Activated CD8-positive, alpha-beta T cell treated with anti-CD3 and anti-CD28 coated beads, Interleukin-2, amount 10 ng/mL, durations not matched to agents 7 days and 5 days (primary cell): ENCODE measurements around the gene NDEL1. TPM values are rescaled to one million over a fixed set of nuclear protein-coding genes. Genes with fewer than 3 reads are reported as not detected.
A peak's percentile ranks its signal among the peaks of the same experiment; 100 is the strongest.

Experiments
- ATAC-seq: fragments of 150-1000 bp; cut with Tn5 transposase; one replicate; pipeline ENCODE4 v1.10.0; 2021; ENCODE audit warnings: moderate library complexity
- CTCF ChIA-PET: fragments of 350-600 bp; sonication (Branson Sonifier 250); formaldehyde crosslinking; loops from one replicate; lab custom pipeline; 2021; ENCODE audit warnings: antibody characterized with exemption; lab: Charles Lee
- POLR2A ChIA-PET: fragments of 350-600 bp; sonication (Branson Sonifier 250); formaldehyde crosslinking; loops from one replicate; lab custom pipeline; 2021; ENCODE audit warnings: antibody characterized with exemption; lab: Charles Lee
- DNase-seq: peaks from one replicate; pipeline ENCODE4 v3.0.0-alpha.2; 2020
- H3K27ac Mint-ChIP-seq: one replicate; pipeline ENCODE4 v1.8.0; 2021; ENCODE audit warnings: mild to moderate bottlenecking, mixed read lengths
- H3K27me3 Mint-ChIP-seq: one replicate; pipeline ENCODE4 v1.8.0; 2021; ENCODE audit warnings: low read depth, mixed read lengths
- H3K36me3 Mint-ChIP-seq: one replicate; pipeline ENCODE4 v1.8.0; 2021; ENCODE audit warnings: low read depth, mixed read lengths
- H3K4me1 Mint-ChIP-seq: one replicate; pipeline ENCODE4 v1.8.0; 2021; ENCODE audit warnings: low read depth, mixed read lengths
- H3K4me3 Mint-ChIP-seq: one replicate; pipeline ENCODE4 v1.8.0; 2021; ENCODE audit warnings: mild to moderate bottlenecking, mixed read lengths
- H3K9me3 Mint-ChIP-seq: one replicate; pipeline ENCODE4 v1.8.0; 2022; ENCODE audit warnings: mixed read lengths; ENCODE audit not compliant: insufficient read depth
- total RNA-seq, 2 experiments: library from RNA; stranded (reverse); gene quantifications; one replicate each; pipeline ENCODE4 v1.2.3, GENCODE V29; 2021

The NDEL1 gene
- total RNA-seq, 2 experiments from 2014 or later, result 48.1 to 52.5 TPM

GRCh38 chr17:8481089-8481488 lies 45.4 kb downstream of the NDEL1 start:
- ATAC-seq, result no peak
- Mint-ChIP-seq H3K4me1 (no peaks in the 10 kb centered on the region), H3K4me3 (no peak overlapping the region), H3K9me3 (peaks cover 21% of the 10 kb centered on the region), H3K27ac (peak overlapping the region; percentile 52), H3K36me3 (peaks cover 39% of the 10 kb centered on the region), H3K27me3 (no peaks in the 10 kb centered on the region)
- ChIA-PET POLR2A (no interaction called here), CTCF (no interaction called here)
- no peak for DNase-seq

DNA sequence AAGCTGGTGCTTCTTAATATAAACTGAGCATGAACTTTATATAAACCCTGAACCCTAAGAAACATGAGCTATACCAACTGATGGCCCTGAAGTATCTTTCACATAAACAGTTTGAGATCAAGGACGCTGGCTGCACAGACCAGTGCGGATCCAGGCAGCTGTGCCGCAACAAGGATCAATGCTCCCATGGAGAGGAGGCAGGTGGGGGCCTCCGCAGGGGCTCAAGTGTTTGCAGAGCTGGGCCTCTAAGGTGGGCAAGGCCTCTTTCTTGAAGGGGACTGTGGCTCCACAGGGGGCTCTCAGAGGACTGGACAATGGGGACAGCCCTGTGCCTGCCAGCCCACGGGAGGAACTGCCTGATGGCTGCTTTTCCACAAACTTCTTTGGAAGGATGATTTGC lies 46.0 kb downstream of the NDEL1 start:
- no peak overlapping the region for H3K27ac Mint-ChIP-seq
- CTCF ChIA-PET, result no interaction called here

GRCh38 chr17:8482546-8482945 lies 46.9 kb downstream of the NDEL1 start:
- Mint-ChIP-seq H3K36me3 (peaks cover 41% of the 10 kb centered on the region), H3K27ac (no peak overlapping the region), H3K4me3 (no peak overlapping the region), H3K9me3 (peaks cover 21% of the 10 kb centered on the region), H3K27me3 (no peaks in the 10 kb centered on the region), H3K4me1 (no peaks in the 10 kb centered on the region)
- ATAC-seq (no peak), DNase-seq (no peak)
- ChIA-PET POLR2A (no interaction called here), CTCF (interaction anchor here (1.0 kb wide), 2 partner anchors 264 to 516 kb away, joined by 3 to 5 read pairs; no protein-coding TSS in a partner anchor)

More for the DNA sequence above, 46.0 kb downstream of the NDEL1 start:
- no peaks in the 10 kb centered on the region for H3K4me1 Mint-ChIP-seq
- H3K9me3 Mint-ChIP-seq, result peaks cover 21% of the 10 kb centered on the region
- H3K27me3 Mint-ChIP-seq, result no peaks in the 10 kb centered on the region
- POLR2A ChIA-PET, result no interaction called here
- ATAC-seq (no peak), DNase-seq (no peak)
- H3K36me3 Mint-ChIP-seq, result peaks cover 39% of the 10 kb centered on the region
- H3K4me3 Mint-ChIP-seq, result no peak overlapping the region

GRCh38 chr17:8484465-8484864 lies 48.8 kb downstream of the NDEL1 start:
- ChIA-PET CTCF (no interaction called here), POLR2A (no interaction called here)
- H3K27me3 Mint-ChIP-seq, result no peaks in the 10 kb centered on the region
- H3K4me1 Mint-ChIP-seq, result no peaks in the 10 kb centered on the region
- H3K9me3 Mint-ChIP-seq, result peaks cover 21% of the 10 kb centered on the region
- H3K36me3 Mint-ChIP-seq, result peaks cover 39% of the 10 kb centered on the region
- no peak overlapping the region for H3K4me3 Mint-ChIP-seq
- DNase-seq (no peak), ATAC-seq (no peak)
- no peak overlapping the region for H3K27ac Mint-ChIP-seq

GRCh38 chr17:8485491-8485890 lies 49.8 kb downstream of the NDEL1 start:
- ChIA-PET CTCF (no interaction called here), POLR2A (no interaction called here)
- H3K27me3 Mint-ChIP-seq, result no peaks in the 10 kb centered on the region
- DNase-seq, result no peak
- H3K4me3 Mint-ChIP-seq, result no peak overlapping the region
- peaks cover 36% of the 10 kb centered on the region for H3K36me3 Mint-ChIP-seq
- no peaks in the 10 kb centered on the region for H3K4me1 Mint-ChIP-seq
- no peak overlapping the region for H3K27ac Mint-ChIP-seq
- ATAC-seq, result no peak
- peaks cover 21% of the 10 kb centered on the region for H3K9me3 Mint-ChIP-seq

- no peak for DNase-seq
- H3K27me3 Mint-ChIP-seq, result no peaks in the 10 kb centered on the region
- POLR2A ChIA-PET, result interaction anchor here (0.6 kb wide), 1 partner anchor 52 kb away, joined by 3 read pairs; no protein-coding TSS in a partner anchor
- no peak overlapping the region for H3K27ac Mint-ChIP-seq
- no peaks in the 10 kb centered on the region for H3K4me1 Mint-ChIP-seq
- peaks cover 35% of the 10 kb centered on the region for H3K36me3 Mint-ChIP-seq
- H3K4me3 Mint-ChIP-seq, result no peak overlapping the region
- CTCF ChIA-PET, result no interaction called here
- H3K9me3 Mint-ChIP-seq, result peaks cover 21% of the 10 kb centered on the region
- no peak for ATAC-seq
These were observed 51.5 kb downstream of the NDEL1 start for GRCh38 chr17:8487130-8487645.

DNA sequence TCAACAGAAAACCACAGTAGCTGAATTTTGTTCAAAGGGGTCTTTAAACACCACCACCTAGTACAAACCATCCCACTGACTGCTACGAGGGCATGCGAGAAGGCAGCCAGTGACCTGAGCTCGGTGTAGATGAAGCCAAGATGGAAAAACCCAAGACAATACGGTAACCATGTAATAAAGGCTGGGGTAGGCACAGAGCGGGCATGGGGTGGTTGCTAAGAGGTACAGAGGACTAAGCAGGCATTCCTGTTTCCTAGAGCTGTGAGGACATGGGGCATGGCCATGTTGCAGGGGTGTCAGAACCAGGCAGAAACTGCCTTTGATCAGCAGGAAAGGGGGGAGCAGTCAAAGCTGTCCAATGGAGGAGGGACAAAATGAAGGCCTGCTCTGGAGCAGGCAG lies 52.1 kb downstream of the NDEL1 start:
- Mint-ChIP-seq H3K4me3 (no peak overlapping the region), H3K27me3 (no peaks in the 10 kb centered on the region), H3K4me1 (no peaks in the 10 kb centered on the region), H3K36me3 (peaks cover 31% of the 10 kb centered on the region), H3K9me3 (peaks cover 21% of the 10 kb centered on the region), H3K27ac (no peak overlapping the region)
- ChIA-PET POLR2A (interaction anchor here (0.6 kb wide), 1 partner anchor 52 kb away, joined by 3 read pairs; no protein-coding TSS in a partner anchor), CTCF (no interaction called here)
- ATAC-seq (no peak), DNase-seq (no peak)

- H3K4me1 Mint-ChIP-seq, result no peaks in the 10 kb centered on the region
- DNase-seq (no peak), ATAC-seq (no peak)
- H3K36me3 Mint-ChIP-seq, result peaks cover 24% of the 10 kb centered on the region
- POLR2A ChIA-PET, result no interaction called here
- CTCF ChIA-PET, result no interaction called here
- H3K4me3 Mint-ChIP-seq, result no peak overlapping the region
- H3K9me3 Mint-ChIP-seq, result peaks cover 13% of the 10 kb centered on the region
- no peak overlapping the region for H3K27ac Mint-ChIP-seq
- H3K27me3 Mint-ChIP-seq, result no peaks in the 10 kb centered on the region
These were observed 52.8 kb downstream of the NDEL1 start for GRCh38 chr17:8488491-8488890.

- no peak for DNase-seq
- ChIA-PET POLR2A (no interaction called here), CTCF (no interaction called here)
- Mint-ChIP-seq H3K27me3 (no peaks in the 10 kb centered on the region), H3K4me1 (no peaks in the 10 kb centered on the region), H3K9me3 (peaks cover 9% of the 10 kb centered on the region), H3K36me3 (peaks cover 21% of the 10 kb centered on the region), H3K4me3 (no peak overlapping the region), H3K27ac (no peak overlapping the region)
- no peak for ATAC-seq
These were observed 53.2 kb downstream of the NDEL1 start for GRCh38 chr17:8488901-8489300.

GRCh38 chr17:8489841-8490240 lies 54.2 kb downstream of the NDEL1 start:
- no peak for DNase-seq
- Mint-ChIP-seq H3K27ac (no peak overlapping the region), H3K4me1 (no peaks in the 10 kb centered on the region), H3K4me3 (no peak overlapping the region), H3K9me3 (peaks cover 3% of the 10 kb centered on the region), H3K27me3 (no peaks in the 10 kb centered on the region), H3K36me3 (peaks cover 16% of the 10 kb centered on the region)
- no peak for ATAC-seq
- CTCF ChIA-PET, result no interaction called here
- POLR2A ChIA-PET, result no interaction called here

DNA sequence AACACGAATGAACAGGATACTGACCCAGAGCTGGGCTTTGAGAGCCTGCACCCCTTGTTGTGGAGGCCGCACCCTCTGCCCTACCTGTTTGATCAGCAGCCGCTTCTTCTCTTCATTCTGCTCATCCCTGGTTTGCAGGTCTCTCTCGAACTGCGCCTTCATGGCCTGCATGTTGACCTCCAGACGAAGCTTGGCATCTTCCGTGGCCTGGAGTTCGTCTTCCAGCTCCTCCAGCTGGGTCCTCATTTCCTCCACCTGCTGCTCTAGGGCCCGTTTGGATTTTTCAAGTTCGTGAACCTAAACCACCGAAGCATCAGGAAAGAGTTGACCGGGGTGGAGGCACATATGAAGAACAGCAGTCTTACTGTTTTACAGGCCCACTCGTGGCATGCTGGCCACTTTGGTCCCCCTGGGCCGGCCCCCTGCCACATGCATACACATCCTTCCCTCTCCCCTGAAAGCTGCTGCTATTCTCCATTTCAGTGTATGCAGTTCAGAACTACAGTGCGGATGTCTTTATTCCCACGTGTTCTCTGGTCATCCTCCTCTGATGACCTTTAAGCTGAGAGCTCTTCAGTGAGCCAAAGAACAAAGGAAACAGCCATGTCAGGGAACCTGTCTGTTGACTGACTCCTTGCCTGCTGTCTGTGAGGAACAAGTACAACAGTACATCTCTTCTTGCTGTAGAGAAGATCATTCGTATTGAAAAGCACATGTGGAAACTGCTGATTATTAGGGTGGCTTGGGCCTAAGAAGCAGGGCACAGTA lies 54.8 kb downstream of the NDEL1 start:
- peaks cover 14% of the 10 kb centered on the region for H3K36me3 Mint-ChIP-seq
- H3K4me3 Mint-ChIP-seq, result no peak overlapping the region
- no peaks in the 10 kb centered on the region for H3K27me3 Mint-ChIP-seq
- no peaks in the 10 kb centered on the region for H3K4me1 Mint-ChIP-seq
- ChIA-PET CTCF (interaction anchor here (0.9 kb wide), 1 partner anchor 80 kb away, joined by 3 read pairs; no protein-coding TSS in a partner anchor), POLR2A (no interaction called here)
- H3K9me3 Mint-ChIP-seq, result no peaks in the 10 kb centered on the region
- ATAC-seq (no peak), DNase-seq (no peak)
- H3K27ac Mint-ChIP-seq, result no peak overlapping the region

GRCh38 chr17:8492121-8492520 lies 56.4 kb downstream of the NDEL1 start:
- H3K4me1 Mint-ChIP-seq, result no peaks in the 10 kb centered on the region
- ChIA-PET POLR2A (no interaction called here), CTCF (interaction anchor here (1.3 kb wide), 1 partner anchor 254 kb away, joined by 3 read pairs; no protein-coding TSS in a partner anchor)
- peaks cover 6% of the 10 kb centered on the region for H3K36me3 Mint-ChIP-seq
- ATAC-seq, result no peak
- no peak for DNase-seq
- H3K9me3 Mint-ChIP-seq, result no peaks in the 10 kb centered on the region
- H3K27me3 Mint-ChIP-seq, result no peaks in the 10 kb centered on the region
- no peak overlapping the region for H3K4me3 Mint-ChIP-seq
- H3K27ac Mint-ChIP-seq, result no peak overlapping the region
